Left lung (tissue), 10 donors: ENCODE data around the gene SMCHD1. TPM values are rescaled to one million over a fixed set of nuclear protein-coding genes. Genes with fewer than 3 reads are reported as not detected.

Experiments used
- ATAC-seq: fragments of 200-7000 bp; cut with Tn5 transposase; one replicate; pipeline ENCODE4 v1.9.1; 2020; ENCODE audit warnings: moderate library complexity
- DNase-seq, 4 donors: peaks; one replicate each; pipeline ENCODE4 v3.0.0-alpha.2; 2013 to 2020
- H3K27ac ChIP-seq, 2 donors: fragments of 200-600 bp; sonication (generic) in 1 of 2; one replicate each; pipeline versions ENCODE4 v1.5.0 to v1.8.0; 2020 to 2021
- H3K27me3 ChIP-seq, 2 donors: fragments of 200-600 bp; sonication (generic) in 1 of 2; one replicate each; pipeline versions ENCODE4 v1.5.0 to v1.8.0; 2020 to 2021
- H3K36me3 ChIP-seq, 2 donors: fragments of 200-600 bp; sonication (generic) in 1 of 2; one replicate each; pipeline versions ENCODE4 v1.5.0 to v1.8.0; 2020 to 2021
- H3K4me1 ChIP-seq, 2 donors: fragments of 200-600 bp; one replicate each; pipeline ENCODE4 v1.8.0; 2021
- H3K4me3 ChIP-seq, 2 donors: fragments of 200-600 bp; sonication (generic) in 1 of 2; one replicate each; pipeline versions ENCODE4 v1.5.0 to v1.8.0; 2020 to 2021; ENCODE audit warnings: mild to moderate bottlenecking in 1 of 2
- H3K9me3 ChIP-seq, 2 donors: fragments of 200-600 bp; sonication (generic) in 1 of 2; one replicate each; pipeline versions ENCODE4 v1.5.0 to v1.8.0; 2020 to 2021
- intact Hi-C, 2 donors: fragments of 100-400 bp; cut with DNase I; formaldehyde crosslinking; loops; one replicate each; pipeline versions ENCODE4 v1.11.2 to v1.14.2; 2022
- polyA plus RNA-seq, 6 donors: library from polyadenylated mRNA; unstranded; fragments of 120-200 nt; gene quantifications; one replicate each; pipeline ENCODE4 v1.2.1, GENCODE V29; 2013; ENCODE audit not compliant: insufficient read length in 6 of 6
- total RNA-seq, 2 donors: library from RNA; stranded (reverse); fragmentation: NEBNext Ultra II Directional; extraction: Animal tissue kit (Norgen Biotek cat#: 25700); gene quantifications; one replicate each; pipeline ENCODE4 v1.2.1, GENCODE V29; 2021
- TF ChIP-seq, protein P1 (sequence below), 2 donors: fragments of 200-600 bp; sonication (generic) in 1 of 2; IDR thresholded peaks; one replicate each; pipeline versions ENCODE4 v1.5.0 to v1.8.0; 2021; ENCODE audit warnings: antibody characterized with exemption in 2 of 2
- donor health status: DM: no; HTN: yes; CAD: no.
- donor health status: DM: no; HTN: no; CAD: no.

SMCHD1 gene
- total and polyA plus RNA-seq, 8 donors, result 42.3 to 83.1 (median 72.2) TPM

DNA sequence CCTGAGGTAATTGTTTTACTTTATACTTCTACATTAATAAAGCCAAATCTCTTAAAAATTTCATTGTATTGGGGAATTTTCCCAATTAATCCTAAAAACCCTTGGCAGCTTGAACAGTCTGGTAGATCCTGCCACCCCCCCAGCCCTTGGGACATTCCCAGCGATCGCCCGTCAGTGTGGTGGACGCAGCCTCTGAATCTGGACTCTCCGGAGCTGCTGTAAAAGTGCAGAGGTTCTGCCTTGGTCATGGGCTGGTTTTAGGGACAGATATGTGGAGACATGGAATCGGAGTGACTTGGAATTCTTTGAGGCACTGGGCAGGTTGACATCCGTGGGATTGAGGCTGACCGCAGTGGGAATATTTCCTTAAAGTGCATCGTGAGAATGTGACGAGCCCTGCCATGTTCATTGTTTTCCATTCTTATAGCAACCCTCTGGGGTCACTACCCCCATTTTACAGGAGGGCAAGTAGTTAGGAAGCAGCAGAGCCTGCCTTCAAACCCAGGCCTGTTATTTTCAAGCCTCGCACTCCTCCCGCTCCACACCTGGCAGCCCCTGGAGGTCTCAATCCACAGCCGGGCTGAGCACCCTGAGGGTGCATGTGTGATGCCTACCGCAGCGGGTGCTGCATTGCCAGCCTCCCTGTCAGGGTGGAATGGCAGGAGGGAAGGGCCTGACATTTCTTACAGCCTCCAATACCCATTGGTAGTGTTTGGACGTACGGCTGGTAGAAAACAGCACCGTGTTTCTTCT lies 197.8 kb downstream of the SMCHD1 start:
- DNase-seq (no peak), ATAC-seq (no peak)
- Histone ChIP-seq H3K9me3 (no peaks in the 10 kb centered on the region), H3K4me1 (peaks cover 8 to 66% of the 10 kb centered on the region in 2 donors), H3K27me3 (peaks cover 14 to 19% of the 10 kb centered on the region in 2 donors), H3K4me3 (no peak overlapping the region), H3K27ac (no peak overlapping the region), H3K36me3 (peaks cover 0 to 22% of the 10 kb centered on the region in 2 donors)
- TF ChIP-seq, protein P1, sequence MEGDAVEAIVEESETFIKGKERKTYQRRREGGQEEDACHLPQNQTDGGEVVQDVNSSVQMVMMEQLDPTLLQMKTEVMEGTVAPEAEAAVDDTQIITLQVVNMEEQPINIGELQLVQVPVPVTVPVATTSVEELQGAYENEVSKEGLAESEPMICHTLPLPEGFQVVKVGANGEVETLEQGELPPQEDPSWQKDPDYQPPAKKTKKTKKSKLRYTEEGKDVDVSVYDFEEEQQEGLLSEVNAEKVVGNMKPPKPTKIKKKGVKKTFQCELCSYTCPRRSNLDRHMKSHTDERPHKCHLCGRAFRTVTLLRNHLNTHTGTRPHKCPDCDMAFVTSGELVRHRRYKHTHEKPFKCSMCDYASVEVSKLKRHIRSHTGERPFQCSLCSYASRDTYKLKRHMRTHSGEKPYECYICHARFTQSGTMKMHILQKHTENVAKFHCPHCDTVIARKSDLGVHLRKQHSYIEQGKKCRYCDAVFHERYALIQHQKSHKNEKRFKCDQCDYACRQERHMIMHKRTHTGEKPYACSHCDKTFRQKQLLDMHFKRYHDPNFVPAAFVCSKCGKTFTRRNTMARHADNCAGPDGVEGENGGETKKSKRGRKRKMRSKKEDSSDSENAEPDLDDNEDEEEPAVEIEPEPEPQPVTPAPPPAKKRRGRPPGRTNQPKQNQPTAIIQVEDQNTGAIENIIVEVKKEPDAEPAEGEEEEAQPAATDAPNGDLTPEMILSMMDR (IDR thresholded peaks at IDR 0.05), result no peak
- intact Hi-C loops, result no loop called here

GRCh38 chr18:2853926-2854664 lies 198.6 kb downstream of the SMCHD1 start:
- DNase-seq, result no peak
- H3K27ac ChIP-seq, result no peak overlapping the region
- intact Hi-C loops, result no loop called here
- TF ChIP-seq, protein P1 (IDR thresholded peaks at IDR 0.05), result no peak
- H3K36me3 ChIP-seq, result peaks cover 0 to 22% of the 10 kb centered on the region in 2 donors
- no peaks in the 10 kb centered on the region for H3K9me3 ChIP-seq
- peaks cover 6 to 11% of the 10 kb centered on the region in 2 donors for H3K27me3 ChIP-seq
- no peak overlapping the region for H3K4me3 ChIP-seq
- ATAC-seq, result no peak
- H3K4me1 ChIP-seq, result peaks cover 8 to 67% of the 10 kb centered on the region in 2 donors

Other genes with a start within 250 kb of the SMCHD1 start
- 10 to 100 TPM in 1 of 2 donors, 1 to 10 TPM in 1; 8.7 to 10.3 TPM for gene METTL4, start 84.2 kb upstream of the SMCHD1 start, total RNA-seq
- gene METTL4, start 84.2 kb upstream of the SMCHD1 start, polyA plus RNA-seq, result 10 to 100 TPM; 18.5 to 23.6 (median 21.4) TPM
- 1 to 10 TPM; 1.7 to 7.3 TPM for gene NDC80, start 84.2 kb upstream of the SMCHD1 start, total RNA-seq
- gene NDC80, start 84.2 kb upstream of the SMCHD1 start, polyA plus RNA-seq, result 10 to 100 TPM; 15.0 to 47.6 (median 25.9) TPM
- gene EMILIN2, start 191.3 kb downstream of the SMCHD1 start, total RNA-seq, result 10 to 100 TPM; 28.2 to 56.2 TPM
- gene EMILIN2, start 191.3 kb downstream of the SMCHD1 start, polyA plus RNA-seq, result 10 to 100 TPM; 10.6 to 34.2 (median 12.9) TPM